HG03439 (cell line): Measurements from ENCODE around the gene PKIB.
"Not testable (repeated sequence)": the region's sequence is repeated elsewhere in the genome, so short reads cannot be mapped to it uniquely, and the experiment has no call there.

Experiments used
- ATAC-seq: cut with Tn5 transposase; IDR thresholded peaks from one replicate; pipeline ENCODE4 v1.9.1; 2021; ENCODE audit warnings: mild to moderate bottlenecking, moderate library complexity; ENCODE audit not compliant: unreplicated experiment

The PKIB gene

GRCh38 chr6:122620428-122620827 lies 10.2 kb downstream of the PKIB start:
- no peak for ATAC-seq

DNA sequence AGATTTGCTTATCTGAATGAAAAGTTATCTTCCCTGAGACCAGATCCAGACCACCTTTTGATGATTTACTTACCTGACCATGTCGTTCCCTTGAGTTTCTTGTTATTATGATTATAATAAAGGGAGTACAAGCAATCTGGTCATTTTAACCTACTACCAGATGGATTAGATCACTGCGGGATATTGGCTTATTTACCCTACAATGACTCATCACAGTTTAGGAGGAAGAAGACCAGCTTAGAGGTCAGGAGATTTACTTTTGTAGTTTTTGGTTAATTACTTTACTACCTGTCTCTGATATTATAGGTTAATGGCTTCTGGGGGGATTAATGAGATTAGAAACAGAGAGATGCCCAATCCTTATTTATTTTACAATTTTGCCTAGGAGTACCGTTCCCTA lies 10.7 kb downstream of the PKIB start:
- ATAC-seq: no peak

GRCh38 chr6:122621638-122622037 lies 11.4 kb downstream of the PKIB start:
- ATAC-seq: no peak

GRCh38 chr6:122622479-122622878 lies 12.3 kb downstream of the PKIB start:
- no peak for ATAC-seq

DNA sequence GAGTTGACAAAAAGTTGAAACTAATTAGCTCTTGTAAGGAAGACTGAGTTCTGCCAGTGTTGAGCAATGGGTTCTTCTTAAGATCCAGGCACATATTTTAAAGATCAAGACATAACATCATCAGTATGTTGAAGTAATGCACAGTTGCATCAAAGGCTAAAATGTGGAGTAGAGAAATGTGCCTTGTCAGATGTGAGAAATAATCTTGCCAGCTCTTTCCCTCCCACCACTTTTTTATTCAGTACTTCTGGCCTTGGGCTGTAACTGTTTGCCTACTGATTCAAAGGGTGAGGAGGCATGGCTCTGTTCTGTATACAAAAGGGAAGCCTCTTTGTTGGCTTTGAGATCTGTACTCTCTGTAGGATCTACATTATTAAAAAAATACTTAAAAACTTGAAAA lies 13.1 kb downstream of the PKIB start:
- no peak for ATAC-seq

- no peak for ATAC-seq
These were observed 14.6 kb downstream of the PKIB start for GRCh38 chr6:122624853-122625252.

DNA sequence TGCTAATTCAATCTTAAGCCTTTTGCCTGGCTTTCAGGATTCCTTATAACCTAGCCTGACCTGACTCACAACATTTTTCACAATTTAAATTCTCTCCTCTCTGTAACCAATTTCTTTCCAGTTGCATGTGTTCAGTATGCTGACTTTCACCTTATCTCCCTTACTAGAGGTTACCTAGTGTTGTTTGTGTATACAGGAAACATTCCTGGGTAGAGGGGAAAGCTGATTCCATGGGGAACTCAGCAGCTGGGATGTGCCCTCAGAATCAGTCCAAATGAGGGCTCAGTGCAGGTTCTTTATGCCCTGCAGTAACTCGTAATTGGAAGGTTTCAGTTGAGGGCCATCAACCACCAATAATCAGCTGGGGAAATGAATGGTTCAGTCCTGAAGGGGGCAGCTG lies 18.5 kb downstream of the PKIB start:
- no peak for ATAC-seq

- no peak for ATAC-seq
These were observed 21.5 kb downstream of the PKIB start for GRCh38 chr6:122631571-122632249.

DNA sequence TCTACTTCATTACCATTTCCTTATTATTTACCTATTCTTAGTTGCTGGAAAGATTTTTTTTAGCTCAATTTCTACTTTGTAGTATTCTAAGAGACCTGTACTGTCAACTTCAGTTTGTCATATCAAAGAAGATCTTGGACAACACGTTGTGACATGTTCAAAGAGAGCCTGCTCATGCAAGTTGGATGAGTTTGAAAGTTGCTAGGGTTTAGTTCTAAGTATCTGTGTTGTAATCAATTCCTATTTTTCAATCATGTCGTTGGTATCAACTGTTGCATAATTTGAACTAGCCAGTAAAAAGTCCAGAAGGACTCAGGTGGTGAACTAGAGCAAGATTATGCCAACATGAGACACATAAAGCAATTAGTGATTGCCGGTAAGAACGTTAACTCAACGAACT lies 30.2 kb downstream of the PKIB start:
- ATAC-seq: no peak

DNA sequence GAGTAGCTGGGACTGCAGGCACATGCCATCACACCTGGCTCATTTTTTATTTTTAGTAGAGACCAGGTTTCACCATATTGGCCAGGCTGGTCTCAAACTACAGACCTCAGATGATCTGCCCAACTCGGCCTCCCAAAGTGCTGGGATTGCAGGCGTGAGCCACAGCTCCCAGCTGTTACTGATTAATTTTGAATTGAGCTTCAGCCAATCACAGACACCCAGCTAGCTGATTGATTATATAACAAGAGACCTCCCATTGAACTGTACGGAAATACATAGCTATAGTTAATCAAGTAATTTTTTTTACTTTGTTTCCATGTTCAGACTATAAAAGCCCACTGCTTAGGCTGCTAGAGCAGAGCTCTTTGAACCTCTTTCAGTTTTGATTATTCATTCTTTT lies 31.6 kb downstream of the PKIB start:
- ATAC-seq: no peak

DNA sequence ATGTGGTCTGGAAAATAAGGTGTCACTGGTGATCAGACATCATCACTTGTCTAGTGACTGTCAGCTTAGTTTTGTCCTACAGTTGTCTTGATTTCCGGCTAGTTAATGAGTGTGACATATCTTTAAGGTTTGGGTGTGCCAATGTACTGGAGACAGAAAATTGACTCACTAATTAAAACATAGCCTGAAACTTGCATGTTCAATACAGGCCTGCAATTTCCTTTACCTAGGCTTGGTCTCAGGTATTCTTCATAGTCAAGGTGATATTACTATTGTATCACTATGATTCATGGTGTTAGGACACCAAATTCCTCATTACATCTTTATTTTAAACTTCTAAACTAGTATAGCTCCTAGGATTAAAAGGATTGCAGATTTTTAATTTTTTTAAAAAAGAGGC lies 32.4 kb downstream of the PKIB start:
- not testable (repeated sequence) for ATAC-seq

- no peak for ATAC-seq
These were observed 35.1 kb downstream of the PKIB start for GRCh38 chr6:122645256-122645655.

DNA sequence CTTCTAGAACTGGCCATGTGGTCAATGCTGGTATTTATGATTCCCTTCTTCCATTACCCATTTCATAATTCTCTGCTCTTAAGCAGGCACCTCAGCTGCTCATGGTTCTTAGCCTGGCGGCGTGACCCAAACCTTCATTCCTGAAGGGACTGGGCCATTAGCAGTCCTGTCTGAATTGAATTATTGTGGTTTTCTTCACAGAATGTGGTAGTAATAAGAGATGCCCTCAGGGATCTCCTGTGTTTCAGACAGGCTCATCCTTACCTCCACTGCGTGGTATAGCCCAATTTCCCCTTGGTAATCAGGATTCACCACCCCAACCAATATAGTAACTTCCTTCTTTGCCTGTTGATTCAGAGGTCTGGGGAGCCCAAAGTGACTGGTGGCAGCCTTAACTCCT lies 37.6 kb downstream of the PKIB start:
- ATAC-seq: no peak

DNA sequence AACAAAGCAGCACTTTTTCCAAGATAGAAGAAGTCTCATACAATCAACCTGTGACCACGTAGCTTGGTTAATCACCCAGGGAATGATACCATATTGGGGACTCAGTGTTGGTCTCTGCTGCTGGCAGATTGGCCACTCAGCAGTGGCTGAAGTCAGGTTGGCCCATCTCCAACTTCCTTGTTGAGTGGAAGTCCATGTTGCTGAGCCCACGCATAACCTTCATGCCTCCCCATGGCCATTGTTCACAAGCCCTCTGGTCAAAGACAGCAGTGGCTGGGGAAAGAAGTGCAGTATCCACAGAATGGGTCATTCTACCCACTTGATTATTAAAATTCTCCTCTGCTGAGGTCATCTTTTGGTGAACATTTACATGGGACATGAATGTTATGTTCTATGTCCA lies 38.5 kb downstream of the PKIB start:
- ATAC-seq: no peak

DNA sequence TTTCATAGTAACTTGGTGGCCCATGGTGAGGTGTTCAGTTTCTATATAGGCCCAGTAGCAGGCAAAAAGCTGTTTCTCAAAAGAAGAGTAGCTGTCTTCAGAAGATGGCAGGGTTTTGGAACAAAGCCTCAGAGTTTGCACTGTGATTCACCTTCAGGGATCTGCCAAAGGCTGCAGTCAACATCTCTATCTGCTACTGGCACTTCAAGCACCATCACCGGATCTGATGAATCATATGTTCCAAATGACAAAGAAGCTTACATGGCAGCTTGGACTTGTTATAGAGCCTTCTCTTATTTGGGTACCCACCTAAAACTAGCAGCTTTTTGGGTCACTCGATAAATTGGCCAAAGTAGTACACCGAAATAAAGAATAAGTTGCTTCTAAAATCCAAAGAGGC lies 39.5 kb downstream of the PKIB start:
- no peak for ATAC-seq

GRCh38 chr6:122650403-122650802 lies 40.2 kb downstream of the PKIB start:
- no peak for ATAC-seq

GRCh38 chr6:122651031-122651430 lies 40.8 kb downstream of the PKIB start:
- ATAC-seq: no peak

DNA sequence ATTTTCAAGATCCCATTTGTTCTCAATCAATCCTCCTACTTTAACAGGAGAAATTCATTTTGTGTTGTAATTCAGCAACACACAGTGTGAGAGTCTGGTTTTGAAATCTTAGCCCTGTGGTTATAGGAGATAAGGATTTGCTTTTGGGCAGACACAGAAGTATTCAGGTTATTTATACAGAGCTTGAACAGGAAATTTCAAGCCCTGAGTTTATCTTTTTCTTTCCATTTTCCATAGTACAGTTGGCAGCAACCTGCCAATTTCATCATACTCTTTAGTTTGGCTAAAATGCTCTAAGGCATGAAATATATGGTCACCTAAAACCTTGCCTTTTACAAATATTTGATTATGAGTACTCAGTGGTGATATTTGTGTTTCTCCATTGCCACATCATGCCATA lies 41.4 kb downstream of the PKIB start:
- ATAC-seq: no peak

DNA sequence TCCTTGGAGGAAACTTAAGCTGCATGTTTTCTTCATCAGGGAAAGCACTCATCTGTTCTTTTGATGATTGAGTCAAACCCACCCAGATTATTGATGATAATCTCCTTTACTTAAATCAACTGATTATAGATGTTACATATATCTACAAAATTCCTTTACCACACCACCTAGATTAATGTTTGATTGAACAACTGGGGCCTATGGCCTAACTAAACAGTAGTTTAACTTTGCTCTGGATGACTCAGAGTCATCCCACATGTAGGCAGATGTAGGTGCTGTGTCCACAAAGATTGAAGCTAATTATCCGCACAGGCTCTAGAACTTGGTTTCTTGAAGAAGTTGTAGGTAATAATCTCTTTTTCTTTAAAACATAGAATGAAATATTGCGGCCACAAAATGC lies 42.2 kb downstream of the PKIB start:
- ATAC-seq: no peak

DNA sequence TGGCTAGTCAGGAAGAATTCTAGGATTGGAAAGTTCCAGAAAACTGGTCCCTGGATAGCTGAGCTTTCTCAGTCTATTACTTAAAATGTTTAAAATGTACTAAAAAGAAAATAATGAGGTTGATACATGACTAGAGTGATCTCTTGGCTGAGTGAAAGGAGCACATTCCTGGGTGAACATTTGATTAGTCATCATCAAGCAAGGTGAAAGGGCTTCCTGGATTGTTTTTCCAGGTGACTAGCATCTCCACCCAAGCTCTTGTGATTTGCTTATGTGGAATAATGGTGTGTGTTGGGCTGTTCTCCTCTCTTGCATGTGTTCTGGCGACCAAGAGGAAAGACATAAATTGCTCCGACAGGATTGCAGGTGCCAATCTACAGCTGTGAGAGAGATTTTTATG lies 42.9 kb downstream of the PKIB start:
- no peak for ATAC-seq

DNA sequence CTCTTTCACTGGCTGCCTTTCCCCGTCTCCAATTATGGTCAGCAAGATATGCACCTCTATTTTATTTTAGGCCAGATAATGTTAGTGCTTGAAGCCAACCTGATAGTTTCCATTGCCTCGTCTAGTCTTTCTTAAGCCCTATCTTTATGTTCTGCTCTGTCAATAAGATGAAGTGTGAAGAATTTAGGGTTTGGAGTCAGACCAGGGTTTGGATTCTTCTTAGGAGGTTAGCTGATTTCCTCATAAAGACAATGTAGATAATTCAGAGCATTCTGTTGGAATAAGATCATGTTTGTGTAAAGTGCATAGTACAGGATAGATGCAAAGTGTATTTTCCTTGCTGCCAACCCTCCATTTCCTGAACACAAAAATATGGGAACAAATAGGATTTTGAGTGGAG lies 43.8 kb downstream of the PKIB start:
- no peak for ATAC-seq

GRCh38 chr6:122657601-122658000 lies 47.4 kb downstream of the PKIB start:
- no peak for ATAC-seq

GRCh38 chr6:122660296-122660695 lies 50.1 kb downstream of the PKIB start:
- no peak for ATAC-seq
